ENCODE data around the gene DMBX1. TPM values are rescaled to one million over a fixed set of nuclear protein-coding genes. Genes with fewer than 3 reads are reported as not detected.

Gene DMBX1
- total and polyA plus RNA-seq, 2 of the 13 experiments (the other 11 are each of a cell fraction or from before 2014, with no cell fraction given) = not detected

DNA sequence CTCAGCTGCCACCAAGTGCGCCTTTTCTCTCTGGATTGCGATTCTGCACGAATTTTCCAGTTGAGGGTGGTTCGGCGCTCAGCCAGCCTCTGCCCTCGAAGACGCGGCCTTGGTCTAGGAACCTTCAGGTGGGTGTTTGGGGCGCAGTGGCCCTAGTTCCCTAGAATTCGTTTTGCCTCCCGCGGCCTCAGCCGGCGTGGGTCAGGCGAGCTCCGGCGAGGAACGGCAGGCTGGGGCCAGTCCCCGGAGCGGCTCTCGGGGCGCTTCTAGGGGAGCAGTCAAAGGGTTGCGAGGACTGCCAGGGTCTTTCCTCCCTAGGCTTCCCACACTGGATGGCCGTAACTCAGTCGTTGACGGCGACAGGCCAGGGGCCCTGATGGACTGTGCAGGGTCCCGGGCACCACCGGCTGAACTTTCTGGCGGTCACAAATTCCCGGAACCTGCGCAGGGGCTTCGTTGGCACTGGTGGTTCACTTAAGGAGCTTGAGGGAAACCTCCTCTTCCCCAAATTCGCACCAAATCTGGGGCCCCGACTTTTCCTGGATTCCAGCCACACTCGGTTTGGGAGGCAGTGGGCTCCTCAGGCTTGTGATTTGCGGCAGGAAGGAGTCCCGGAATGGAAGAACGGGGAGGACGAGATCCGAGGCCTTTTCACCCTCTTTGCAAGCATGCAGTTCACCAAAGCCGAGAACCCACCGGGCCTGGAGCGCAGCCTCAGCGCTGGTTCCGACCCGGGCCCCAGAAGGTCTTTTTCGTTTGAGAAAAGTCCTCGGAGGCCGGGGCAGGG lies 1.2 kb downstream of the DMBX1 start:
- H3K36me3 ChIP-seq (replicated peaks in 1 of 2; ENCODE audit: control insufficient read depth in 1 of 2, insufficient read depth in 2 of 2, low read length in 2 of 2) = no peaks in the 10 kb centered on the region
- CTCF ChIA-PET (ENCODE audit: low intra/inter-chr PET ratio, low total read pairs) = no interaction called here
- H3K4me3 ChIP-seq (replicated peaks in 1 of 3; ENCODE audit: insufficient read depth in 1 of 3, low read depth in 2 of 3, low read length in 3 of 3) = no peak overlapping the region
- intact Hi-C loops (cut with micrococcal nuclease; ENCODE audit: unreplicated experiment) (no loop called here), in situ Hi-C loops (cut with HindIII; ENCODE audit: extremely low pct_ligation_motif_present, low pct_unique_long_range_greater_than_20kb) (no loop called here)
- no peak overlapping the region for H3K4me2 ChIP-seq (ENCODE audit: low read depth, low read length)
- no peaks in the 10 kb centered on the region for H3K79me2 ChIP-seq (ENCODE audit: insufficient read depth, low read length)
- H3K4me1 ChIP-seq (ENCODE audit: insufficient read depth, low read length) = no peaks in the 10 kb centered on the region
- DNase-seq (ENCODE audit: low spot score) = no peak
- no TSS peak for BruUV-seq (replicated peaks)
- no peak for ATAC-seq
- H2AFZ ChIP-seq (ENCODE audit: low read length) = no peak overlapping the region
- no peaks in the 10 kb centered on the region for H3K9me3 ChIP-seq (ENCODE audit: low read length)
- H4K20me1 ChIP-seq (ENCODE audit: insufficient read depth, low read length) = peaks cover 2% of the 10 kb centered on the region; the same call in 1 of the 2 replicates
- H3K27ac ChIP-seq (ENCODE audit: extremely low read length, insufficient read depth, low read length) = no peak overlapping the region
- no peak for FAIRE-seq
- no peak overlapping the region for H3K9ac ChIP-seq (ENCODE audit: insufficient read depth, low read depth, low read length)
- POLR2A ChIA-PET = no interaction called here
- peaks cover 17 to 93% of the 10 kb centered on the region in 2 experiments for H3K27me3 ChIP-seq (ENCODE audit: control insufficient read depth in 1 of 2, insufficient read depth in 2 of 2, low read length in 2 of 2)
- 43% methylated on average over 32 of the region's 50 CpGs for WGBS (ENCODE audit: low lambda C conversion rate)
- TF ChIP-seq, protein P1, sequence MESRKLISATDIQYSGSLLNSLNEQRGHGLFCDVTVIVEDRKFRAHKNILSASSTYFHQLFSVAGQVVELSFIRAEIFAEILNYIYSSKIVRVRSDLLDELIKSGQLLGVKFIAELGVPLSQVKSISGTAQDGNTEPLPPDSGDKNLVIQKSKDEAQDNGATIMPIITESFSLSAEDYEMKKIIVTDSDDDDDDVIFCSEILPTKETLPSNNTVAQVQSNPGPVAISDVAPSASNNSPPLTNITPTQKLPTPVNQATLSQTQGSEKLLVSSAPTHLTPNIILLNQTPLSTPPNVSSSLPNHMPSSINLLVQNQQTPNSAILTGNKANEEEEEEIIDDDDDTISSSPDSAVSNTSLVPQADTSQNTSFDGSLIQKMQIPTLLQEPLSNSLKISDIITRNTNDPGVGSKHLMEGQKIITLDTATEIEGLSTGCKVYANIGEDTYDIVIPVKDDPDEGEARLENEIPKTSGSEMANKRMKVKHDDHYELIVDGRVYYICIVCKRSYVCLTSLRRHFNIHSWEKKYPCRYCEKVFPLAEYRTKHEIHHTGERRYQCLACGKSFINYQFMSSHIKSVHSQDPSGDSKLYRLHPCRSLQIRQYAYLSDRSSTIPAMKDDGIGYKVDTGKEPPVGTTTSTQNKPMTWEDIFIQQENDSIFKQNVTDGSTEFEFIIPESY (CRISPR knock-in tag; IDR thresholded peaks at IDR 0.05) = no peak
- no peak for TF ChIP-seq IKZF1 (IDR thresholded peaks at IDR 0.05)
- no peak for TF ChIP-seq ZNF879 (CRISPR knock-in tag; IDR thresholded peaks at IDR 0.05)
- no peak for TF ChIP-seq ZMYM3 (CRISPR knock-in tag; IDR thresholded peaks at IDR 0.05)
- no peak for TF ChIP-seq ZSCAN22 (CRISPR knock-in tag; IDR thresholded peaks at IDR 0.05)
- TF ChIP-seq PHF20 (CRISPR knock-in tag; IDR thresholded peaks at IDR 0.05) = no peak
- TF ChIP-seq ZFP62 (CRISPR knock-in tag; IDR thresholded peaks at IDR 0.05) = no peak
- no peak for TF ChIP-seq HOXA3 (CRISPR knock-in tag; IDR thresholded peaks at IDR 0.05)
- no peak for TF ChIP-seq HNF4G (IDR thresholded peaks at IDR 0.05; ENCODE audit: borderline replicate concordance, low read depth, low read length)
- no peak for TF ChIP-seq HNF4G (CRISPR knock-in tag; IDR thresholded peaks at IDR 0.05; ENCODE audit: borderline replicate concordance, low read depth)
- TF ChIP-seq CBX2 (IDR thresholded peaks at IDR 0.05; ENCODE audit: low read depth, low read length) = peak; percentile 96
- peak; percentile 88; the same call in 1 of the 2 replicates for TF ChIP-seq CBX2 (CRISPR knock-in tag; IDR thresholded peaks at IDR 0.05; ENCODE audit: low read depth)
- no peak for TF ChIP-seq NR2F2 (IDR thresholded peaks at IDR 0.05; ENCODE audit: borderline replicate concordance, low read depth)
- no peak for TF ChIP-seq ZFX (CRISPR knock-in tag; IDR thresholded peaks at IDR 0.05; ENCODE audit: low read depth)
- no peak for TF ChIP-seq DPF2 (CRISPR knock-in tag; IDR thresholded peaks at IDR 0.05; ENCODE audit: borderline replicate concordance, low read depth)
- no peak for TF ChIP-seq JDP2 (CRISPR knock-in tag; IDR thresholded peaks at IDR 0.05; ENCODE audit: borderline replicate concordance)
- TF ChIP-seq GABPA (IDR thresholded peaks at IDR 0.05; ENCODE audit: low read depth, low read length) = no peak
- TF ChIP-seq GABPA (CRISPR knock-in tag; IDR thresholded peaks at IDR 0.05; ENCODE audit: low read depth) = no peak
- TF ChIP-seq, protein P2, sequence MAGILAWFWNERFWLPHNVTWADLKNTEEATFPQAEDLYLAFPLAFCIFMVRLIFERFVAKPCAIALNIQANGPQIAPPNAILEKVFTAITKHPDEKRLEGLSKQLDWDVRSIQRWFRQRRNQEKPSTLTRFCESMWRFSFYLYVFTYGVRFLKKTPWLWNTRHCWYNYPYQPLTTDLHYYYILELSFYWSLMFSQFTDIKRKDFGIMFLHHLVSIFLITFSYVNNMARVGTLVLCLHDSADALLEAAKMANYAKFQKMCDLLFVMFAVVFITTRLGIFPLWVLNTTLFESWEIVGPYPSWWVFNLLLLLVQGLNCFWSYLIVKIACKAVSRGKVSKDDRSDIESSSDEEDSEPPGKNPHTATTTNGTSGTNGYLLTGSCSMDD (CRISPR knock-in tag; IDR thresholded peaks at IDR 0.05) = no peak
- TF ChIP-seq FOXP1 (IDR thresholded peaks at IDR 0.05) = no peak
- no peak for TF ChIP-seq FOXP1 (CRISPR knock-in tag; IDR thresholded peaks at IDR 0.05)
- no peak for TF ChIP-seq ZNF781 (CRISPR knock-in tag; IDR thresholded peaks at IDR 0.05; ENCODE audit: borderline replicate concordance, not compliant biosample characterization)
- no peak for TF ChIP-seq RBM39 (IDR thresholded peaks at IDR 0.05; ENCODE audit: low read depth, low read length, poor library complexity, severe bottlenecking)
- TF ChIP-seq ZNF138 (CRISPR knock-in tag; IDR thresholded peaks at IDR 0.05; ENCODE audit: low read depth) = no peak
- no peak for TF ChIP-seq MAF1 (CRISPR knock-in tag; IDR thresholded peaks at IDR 0.05; ENCODE audit: borderline replicate concordance)
